Testis (tissue), 3 donors: ENCODE results near the gene FRG2. TPM values are rescaled to one million over a fixed set of nuclear protein-coding genes. Genes with fewer than 3 reads are reported as not detected.

Source experiments
- DNase-seq: peaks from one replicate; pipeline ENCODE4 v3.0.0-alpha.2; 2019
- H3K27ac ChIP-seq, 2 donors: fragments of 200-600 bp; sonication (generic); one replicate each; pipeline ENCODE4 v1.5.1; 2019
- H3K27me3 ChIP-seq: fragments of 200-600 bp; sonication (generic); one replicate; pipeline ENCODE4 v1.5.1; 2019
- H3K36me3 ChIP-seq: fragments of 200-600 bp; sonication (generic); one replicate; pipeline ENCODE4 v1.5.1; 2017; ENCODE audit warnings: low read depth; ENCODE audit errors: missing control alignments
- H3K4me1 ChIP-seq: fragments of 200-600 bp; sonication (generic); one replicate; pipeline ENCODE4 v1.5.1; 2019
- H3K4me3 ChIP-seq, 2 donors: fragments of 200-600 bp; sonication (generic); one replicate each; pipeline ENCODE4 v1.5.1; 2017 to 2019
- H3K9me3 ChIP-seq: fragments of 200-600 bp; sonication (generic); one replicate; pipeline ENCODE4 v1.5.1; 2017
- POLR2A ChIP-seq: fragments of 450-650 bp; IDR thresholded peaks from one replicate; pipeline ENCODE4 v1.6.1; 2017; ENCODE audit warnings: antibody characterized with exemption, mild to moderate bottlenecking, moderate library complexity
- WGBS, 2 donors: methylation state at CpG; one replicate each; pipeline ENCODE4 v1.1.5; 2018; 5-methylcytosine and 5-hydroxymethylcytosine counted together
- intact Hi-C: fragments of 100-400 bp; cut with DNase I; formaldehyde crosslinking; loops from one replicate; pipeline ENCODE4 v1.15.1; 2023; ENCODE audit warnings: low total_unique reads
- polyA plus RNA-seq: library from polyadenylated mRNA; stranded (reverse); fragments of 350-450 nt; fragmentation: Illumina TruSeq; extraction: RNeasy Lipid Tissue Mini Kit (QIAGEN cat#74804); gene quantifications from one replicate; pipeline ENCODE4 v1.2.3, GENCODE V29; 2014; ENCODE audit warnings: low read depth, low replicate concordance; ENCODE audit not compliant: insufficient read depth
- small RNA-seq, 2 donors: library from RNA; depleted of rRNA; stranded (forward); fragments of <200 nt; gene quantifications; one replicate each; pipeline ENCODE3, GENCODE V24; 2016
- total RNA-seq, 2 donors: library from RNA; depleted of rRNA; stranded (reverse); fragments of >200 nt; gene quantifications; one replicate each; pipeline ENCODE4 v1.2.3, GENCODE V29; 2016
- TF ChIP-seq, protein P1 (sequence below), 3 experiments: fragments of 450-650 bp in 2 of 3; fragments of 200-600 bp in 1 of 3; sonication (generic) in 1 of 3; IDR thresholded peaks; one replicate each; pipeline ENCODE4 v1.5.1; 2016 to 2019; ENCODE audit warnings: antibody characterized with exemption in 3 of 3, mild to moderate bottlenecking in 2 of 3, moderate library complexity in 1 of 3

The FRG2 gene
- total and polyA plus RNA-seq, 3 donors from 2014 or later, result 0.24 TPM; not detected in 1

GRCh38 chr4:189979196-189980047 lies 47.6 kb downstream of the FRG2 start:
- no peak overlapping the region for H3K27ac ChIP-seq

More at GRCh38 chr4:189979196-189980047, 47.6 kb downstream of the FRG2 start:
- WGBS, 2 donors, result 48 to 70% methylated on average over 8 to 10 of the region's 10 CpGs
- no peak for DNase-seq
- no peaks in the 10 kb centered on the region for H3K27me3 ChIP-seq
- no peaks in the 10 kb centered on the region for H3K4me1 ChIP-seq
- intact Hi-C loops, result no loop called here
- H3K36me3 ChIP-seq, result no peaks in the 10 kb centered on the region
- H3K4me3 ChIP-seq, result no peak overlapping the region
- TF ChIP-seq POLR2A, result no peak
- TF ChIP-seq, protein P1, sequence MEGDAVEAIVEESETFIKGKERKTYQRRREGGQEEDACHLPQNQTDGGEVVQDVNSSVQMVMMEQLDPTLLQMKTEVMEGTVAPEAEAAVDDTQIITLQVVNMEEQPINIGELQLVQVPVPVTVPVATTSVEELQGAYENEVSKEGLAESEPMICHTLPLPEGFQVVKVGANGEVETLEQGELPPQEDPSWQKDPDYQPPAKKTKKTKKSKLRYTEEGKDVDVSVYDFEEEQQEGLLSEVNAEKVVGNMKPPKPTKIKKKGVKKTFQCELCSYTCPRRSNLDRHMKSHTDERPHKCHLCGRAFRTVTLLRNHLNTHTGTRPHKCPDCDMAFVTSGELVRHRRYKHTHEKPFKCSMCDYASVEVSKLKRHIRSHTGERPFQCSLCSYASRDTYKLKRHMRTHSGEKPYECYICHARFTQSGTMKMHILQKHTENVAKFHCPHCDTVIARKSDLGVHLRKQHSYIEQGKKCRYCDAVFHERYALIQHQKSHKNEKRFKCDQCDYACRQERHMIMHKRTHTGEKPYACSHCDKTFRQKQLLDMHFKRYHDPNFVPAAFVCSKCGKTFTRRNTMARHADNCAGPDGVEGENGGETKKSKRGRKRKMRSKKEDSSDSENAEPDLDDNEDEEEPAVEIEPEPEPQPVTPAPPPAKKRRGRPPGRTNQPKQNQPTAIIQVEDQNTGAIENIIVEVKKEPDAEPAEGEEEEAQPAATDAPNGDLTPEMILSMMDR (IDR thresholded peaks at IDR 0.05), result no peak
- no peaks in the 10 kb centered on the region for H3K9me3 ChIP-seq

Small RNA genes lying within 50 kb of the gene (small RNA-seq; reads per million reads assigned to genes)
- 0.27 to 0.47 reads per million in 2 donors for gene RNA5SP174
- gene RNA5SP175, result 0.94 to 1.0 reads per million in 2 donors

Other genes starting within 250 kb of the FRG2 start
- 10 to 100 TPM; 34.6 to 36.0 TPM for gene FRG1, start 86.4 kb downstream of the FRG2 start, total RNA-seq
- 26.2 TPM for gene FRG1, start 86.4 kb downstream of the FRG2 start, polyA plus RNA-seq
- gene DBET, start 37.2 kb upstream of the FRG2 start, total RNA-seq, result not detected
- not detected for gene DBET, start 37.2 kb upstream of the FRG2 start, polyA plus RNA-seq
- not detected for gene DUX4, start 146.5 kb upstream of the FRG2 start, total RNA-seq
- 1.1 TPM for gene DUX4, start 146.5 kb upstream of the FRG2 start, polyA plus RNA-seq